Measurements from ENCODE around the gene IL12A. TPM values are rescaled to one million over a fixed set of nuclear protein-coding genes. Genes with fewer than 3 reads are reported as not detected.

IL12A gene
- total RNA-seq, 1 donor, result 1.1 TPM

- no peak overlapping the region for H3K4me3 ChIP-seq (ENCODE audit: low read depth, low read length)
- peak; percentile 75 for DNase-seq (ENCODE audit: low read depth)
- no peak for TF ChIP-seq CTCF (IDR thresholded peaks at IDR 0.05; ENCODE audit: insufficient read depth, low read length)
Measured at GRCh38 chr3:160027541-160028195, 39.0 kb downstream of the IL12A start.

GRCh38 chr3:160035757-160036156 is 47.1 kb downstream of the IL12A start:
- no peak for DNase-seq (ENCODE audit: low read depth)
- no peak for TF ChIP-seq CTCF (IDR thresholded peaks at IDR 0.05; ENCODE audit: insufficient read depth, low read length)
- H3K4me3 ChIP-seq (ENCODE audit: low read depth, low read length), result no peak overlapping the region

- DNase-seq (ENCODE audit: low read depth), result no peak
- H3K4me3 ChIP-seq (ENCODE audit: low read depth, low read length), result peak overlapping the region; percentile 53
Measured at GRCh38 chr3:160038862-160039562, 50.4 kb downstream of the IL12A start.

GRCh38 chr3:160040181-160040580 is 51.5 kb downstream of the IL12A start:
- H3K4me3 ChIP-seq (ENCODE audit: low read depth, low read length), result no peak overlapping the region
- no peak for DNase-seq (ENCODE audit: low read depth)
- TF ChIP-seq CTCF (IDR thresholded peaks at IDR 0.05; ENCODE audit: insufficient read depth, low read length), result no peak

More at GRCh38 chr3:160038862-160039562, 50.4 kb downstream of the IL12A start:
- no peak for TF ChIP-seq CTCF (IDR thresholded peaks at IDR 0.05; ENCODE audit: insufficient read depth, low read length)

GRCh38 chr3:160041465-160041864 is 52.8 kb downstream of the IL12A start:
- DNase-seq (ENCODE audit: low read depth), result no peak
- TF ChIP-seq CTCF (IDR thresholded peaks at IDR 0.05; ENCODE audit: insufficient read depth, low read length), result no peak
- H3K4me3 ChIP-seq (ENCODE audit: low read depth, low read length), result no peak overlapping the region

- no peak for DNase-seq (ENCODE audit: low read depth)
- no peak for TF ChIP-seq CTCF (IDR thresholded peaks at IDR 0.05; ENCODE audit: insufficient read depth, low read length)
- H3K4me3 ChIP-seq (ENCODE audit: low read depth, low read length), result no peak overlapping the region
Measured at GRCh38 chr3:160044121-160044520, 55.5 kb downstream of the IL12A start.

Other genes with a start within 250 kb of the IL12A start
- gene SCHIP1, start 149.0 kb upstream of the IL12A start, total RNA-seq (ENCODE audit: low replicate concordance), result 2.3 and 5.6 TPM in 2 replicates
- 0.63 and 1.8 TPM in 2 replicates for gene C3orf80, start 236.6 kb downstream of the IL12A start, total RNA-seq (ENCODE audit: low replicate concordance)